Mesendoderm (in vitro differentiated cells): Measurements from ENCODE around the gene ITFG1.
"Not testable (repeated sequence)": the region's sequence is repeated elsewhere in the genome, so short reads cannot be mapped to it uniquely, and the experiment has no call there.

ENCODE experiments used
- DNase-seq: peaks from one replicate; pipeline ENCODE4 v3.0.0; 2013
- H2AK5ac ChIP-seq: 2 replicates; pipeline ENCODE4 v1.6.1; 2013; ENCODE audit warnings: low read length, inconsistent platforms
- H2BK120ac ChIP-seq: 2 replicates; pipeline ENCODE4 v1.6.1; 2013; ENCODE audit warnings: low read depth, mild to moderate bottlenecking, low read length, moderate library complexity, mixed read lengths
- H2BK15ac ChIP-seq: replicated peaks from 2 replicates; pipeline ENCODE4 v1.6.1; 2013; ENCODE audit warnings: low read depth, mild to moderate bottlenecking, moderate library complexity
- H2BK5ac ChIP-seq: 2 replicates; pipeline ENCODE4 v1.6.1; 2013; ENCODE audit warnings: low read length, inconsistent platforms
- H3K18ac ChIP-seq: 2 replicates; pipeline ENCODE4 v1.6.1; 2013; ENCODE audit warnings: mild to moderate bottlenecking, low read length, mixed read lengths
- H3K23ac ChIP-seq: one replicate; pipeline ENCODE4 v1.6.1; 2013; ENCODE audit warnings: low read length
- H3K27ac ChIP-seq: 2 replicates; pipeline ENCODE4 v1.5.1; 2013; ENCODE audit warnings: low read depth, mild to moderate bottlenecking, inconsistent platforms, low read length, moderate library complexity
- H3K27me3 ChIP-seq: 2 replicates; pipeline ENCODE4 v1.6.1; 2013; ENCODE audit warnings: low read length, control low read depth, mild to moderate bottlenecking, inconsistent platforms; ENCODE audit not compliant: insufficient read depth, poor library complexity
- H3K36me3 ChIP-seq: 2 replicates; pipeline ENCODE4 v1.6.1; 2013; ENCODE audit warnings: low read length, inconsistent platforms; ENCODE audit not compliant: control insufficient read depth, insufficient read depth
- H3K4ac ChIP-seq: one replicate; pipeline ENCODE4 v1.6.1; 2013; ENCODE audit warnings: low read depth, mild to moderate bottlenecking, low read length, moderate library complexity
- H3K4me1 ChIP-seq: 2 replicates; pipeline ENCODE4 v1.6.1; 2013; ENCODE audit warnings: low read depth, low read length, inconsistent platforms; ENCODE audit not compliant: control insufficient read depth
- H3K4me2 ChIP-seq: 2 replicates; pipeline ENCODE4 v1.6.1; 2013; ENCODE audit warnings: low read length
- H3K4me3 ChIP-seq: 2 replicates; pipeline ENCODE4 v1.5.1; 2013; ENCODE audit warnings: mild to moderate bottlenecking, low read length
- H3K56ac ChIP-seq: one replicate; pipeline ENCODE4 v1.6.1; 2013; ENCODE audit warnings: low read length
- H3K79me1 ChIP-seq: 2 replicates; pipeline ENCODE4 v1.6.1; 2013; ENCODE audit warnings: low read length, inconsistent platforms
- H3K79me2 ChIP-seq: 2 replicates; pipeline ENCODE4 v1.6.1; 2013; ENCODE audit warnings: mild to moderate bottlenecking, low read length; ENCODE audit not compliant: control insufficient read depth, insufficient read depth
- H3K9ac ChIP-seq: 2 replicates; pipeline ENCODE4 v1.6.1; 2013; ENCODE audit warnings: low read length, inconsistent platforms
- H4K5ac ChIP-seq: one replicate; pipeline ENCODE4 v1.6.1; 2013; ENCODE audit warnings: low read length
- H4K8ac ChIP-seq: one replicate; pipeline ENCODE4 v1.6.1; 2013; ENCODE audit warnings: low read depth, mild to moderate bottlenecking, control low read depth, low read length, moderate library complexity
- WGBS: extraction: QIAGEN DNeasy Blood & Tissue Kit; methylation state at CpG from one replicate; pipeline ENCODE4 v1.1.7; 2013; ENCODE audit warnings: low lambda C conversion rate, missing lambda C conversion rate; ENCODE audit not compliant: insufficient coverage; ENCODE audit errors: extremely low coverage; 5-methylcytosine and 5-hydroxymethylcytosine counted together

ITFG1 gene

GRCh38 chr16:47470211-47470610 is 9.3 kb upstream of the ITFG1 start:
- Histone ChIP-seq H4K5ac (no peak overlapping the region), H3K4me3 (no peak overlapping the region), H3K79me2 (no peaks in the 10 kb centered on the region), H2BK5ac (no peak overlapping the region), H3K18ac (no peak overlapping the region), H3K56ac (no peak overlapping the region), H3K4ac (no peak overlapping the region), H3K27ac (no peak overlapping the region), H2AK5ac (no peak overlapping the region), H2BK120ac (no peak overlapping the region), H3K4me2 (no peak overlapping the region), H3K36me3 (no peaks in the 10 kb centered on the region), H3K4me1 (peaks cover 4% of the 10 kb centered on the region), H3K79me1 (peaks cover 4% of the 10 kb centered on the region), H3K27me3 (no peaks in the 10 kb centered on the region), H2BK15ac (no peak overlapping the region), H3K9ac (no peak overlapping the region), H3K23ac (no peak overlapping the region), H4K8ac (no peak overlapping the region)
- DNase-seq = no peak
- WGBS = no CpG with 5 or more reads among the region's 7 CpGs

GRCh38 chr16:47469227-47469626 is 8.4 kb upstream of the ITFG1 start:
- Histone ChIP-seq H3K9ac (no peak overlapping the region), H3K4ac (no peak overlapping the region), H3K79me2 (no peaks in the 10 kb centered on the region), H3K4me1 (peaks cover 4% of the 10 kb centered on the region), H3K36me3 (no peaks in the 10 kb centered on the region), H4K8ac (no peak overlapping the region), H3K27me3 (no peaks in the 10 kb centered on the region), H2BK15ac (no peak overlapping the region), H3K18ac (no peak overlapping the region), H3K27ac (no peak overlapping the region), H3K4me2 (no peak overlapping the region), H3K23ac (no peak overlapping the region), H3K56ac (no peak overlapping the region), H3K4me3 (no peak overlapping the region), H2BK5ac (no peak overlapping the region), H2AK5ac (no peak overlapping the region), H4K5ac (no peak overlapping the region), H2BK120ac (no peak overlapping the region), H3K79me1 (peaks cover 6% of the 10 kb centered on the region)
- no CpG with 5 or more reads among the region's 1 CpG for WGBS
- DNase-seq = no peak

DNA sequence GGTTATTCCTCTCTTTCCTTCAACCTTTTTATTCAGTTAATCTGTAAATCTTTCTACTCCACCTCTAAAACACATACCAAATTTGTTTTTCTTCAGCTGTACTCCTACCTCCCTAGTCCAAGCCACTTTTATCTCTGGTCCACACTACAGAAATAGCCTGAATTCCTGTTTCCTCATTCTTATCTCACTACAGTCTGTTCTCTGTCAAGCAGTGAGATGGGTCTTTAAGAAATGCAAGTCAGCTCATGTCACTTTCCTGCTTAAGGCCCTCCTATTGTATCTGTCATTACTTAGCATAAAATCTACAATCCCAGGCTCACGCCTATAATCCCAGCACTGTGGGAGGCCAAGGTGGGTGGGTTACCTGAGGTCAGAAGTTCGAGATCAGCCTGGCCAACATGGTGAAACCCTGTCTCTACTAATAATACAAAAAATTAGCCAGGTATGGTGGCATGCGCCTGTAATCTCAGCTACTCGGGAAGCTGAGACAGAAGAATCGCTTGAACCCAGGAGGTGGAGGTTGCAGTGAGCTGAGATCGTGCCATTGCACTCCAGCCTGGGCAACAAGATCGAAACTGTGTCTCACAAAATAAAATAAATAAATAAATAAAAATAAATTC is 7.3 kb upstream of the ITFG1 start:
- not testable (repeated sequence) for H4K8ac ChIP-seq, H3K4ac ChIP-seq, H2AK5ac ChIP-seq, H3K56ac ChIP-seq, H3K18ac ChIP-seq, H2BK120ac ChIP-seq, H2BK15ac ChIP-seq, H3K9ac ChIP-seq, H3K4me3 ChIP-seq, H3K4me1 ChIP-seq, H3K27me3 ChIP-seq, H3K36me3 ChIP-seq, H3K23ac ChIP-seq, H2BK5ac ChIP-seq, H4K5ac ChIP-seq, H3K79me2 ChIP-seq, H3K27ac ChIP-seq, H3K79me1 ChIP-seq, H3K4me2 ChIP-seq
- DNase-seq = peak; percentile 93
- WGBS = no CpG with 5 or more reads among the region's 7 CpGs

DNA sequence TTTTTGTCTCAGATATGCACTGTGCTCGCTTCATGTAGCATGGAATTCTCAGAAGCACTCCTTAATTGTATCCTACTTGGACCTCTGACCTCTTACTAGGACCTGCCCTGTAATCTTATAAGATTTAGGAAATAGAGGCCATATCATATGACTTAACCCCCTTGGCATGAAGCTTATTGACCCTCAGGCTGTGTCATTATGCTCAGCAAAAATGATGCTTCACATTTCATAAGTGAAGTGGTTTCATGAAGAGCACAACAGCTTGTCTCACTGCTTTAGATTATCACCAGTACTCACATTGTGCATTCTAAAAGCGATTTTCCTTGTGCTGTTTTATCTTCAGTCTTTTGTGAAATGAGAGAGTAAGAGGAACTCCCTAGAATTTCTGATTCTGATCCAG is 6.6 kb upstream of the ITFG1 start:
- no peaks in the 10 kb centered on the region for H3K36me3 ChIP-seq
- H3K79me2 ChIP-seq = no peaks in the 10 kb centered on the region
- no peak overlapping the region for H3K9ac ChIP-seq
- no peak overlapping the region for H3K18ac ChIP-seq
- no peak overlapping the region for H3K4me3 ChIP-seq
- no peak overlapping the region for H2BK120ac ChIP-seq
- no peak overlapping the region for H2AK5ac ChIP-seq
- no peak for DNase-seq
- H3K27me3 ChIP-seq = no peaks in the 10 kb centered on the region
- no CpG with 5 or more reads among the region's 2 CpGs for WGBS
- no peak overlapping the region for H4K8ac ChIP-seq
- no peak overlapping the region for H3K27ac ChIP-seq
- H3K56ac ChIP-seq = no peak overlapping the region
- no peak overlapping the region for H3K4me2 ChIP-seq
- peaks cover 4% of the 10 kb centered on the region for H3K4me1 ChIP-seq
- H4K5ac ChIP-seq = no peak overlapping the region
- no peak overlapping the region for H2BK5ac ChIP-seq
- no peak overlapping the region for H3K4ac ChIP-seq
- H3K79me1 ChIP-seq = peaks cover 6% of the 10 kb centered on the region
- H2BK15ac ChIP-seq = no peak overlapping the region
- H3K23ac ChIP-seq = no peak overlapping the region

DNA sequence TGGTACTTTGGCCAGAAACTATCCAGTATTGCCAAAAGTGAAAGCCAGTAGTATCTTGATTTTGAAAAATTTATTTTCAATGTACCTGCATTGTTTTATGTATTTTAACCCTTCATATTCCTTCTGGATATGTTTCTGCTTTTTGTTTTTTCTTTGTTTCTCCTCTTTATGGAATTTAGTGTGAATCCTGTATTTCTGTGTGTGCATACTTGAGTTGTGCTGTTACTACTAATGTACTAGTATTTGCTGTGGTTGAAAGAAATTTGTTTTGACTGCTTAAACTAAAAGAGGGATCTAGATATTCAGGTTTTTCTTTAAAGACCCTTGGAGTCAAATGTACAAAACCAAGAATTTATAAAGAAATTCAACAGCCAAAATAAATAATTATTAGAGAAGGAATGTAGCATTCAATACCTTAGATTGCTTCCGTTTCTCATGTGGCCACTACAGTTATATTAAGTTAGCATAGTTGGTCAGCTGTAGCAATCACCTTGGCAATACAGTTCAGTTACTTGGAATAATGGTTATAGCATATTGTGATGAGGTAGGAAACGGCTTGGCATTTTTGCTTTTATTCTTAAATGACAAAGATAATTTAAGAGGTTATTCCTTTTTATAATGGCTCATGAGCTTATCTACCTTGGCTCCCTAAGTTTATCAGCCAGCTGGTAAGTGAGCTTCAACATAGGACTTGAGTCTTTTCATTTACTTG is 5.2 kb upstream of the ITFG1 start:
- no peak overlapping the region for H4K5ac ChIP-seq
- no CpG with 5 or more reads among the region's 2 CpGs for WGBS
- no peak overlapping the region for H3K9ac ChIP-seq
- H2BK120ac ChIP-seq = no peak overlapping the region
- H3K18ac ChIP-seq = no peak overlapping the region
- no peak overlapping the region for H3K4me2 ChIP-seq
- H4K8ac ChIP-seq = no peak overlapping the region
- peaks cover 6% of the 10 kb centered on the region for H3K79me1 ChIP-seq
- H3K4ac ChIP-seq = no peak overlapping the region
- no peak for DNase-seq
- no peaks in the 10 kb centered on the region for H3K27me3 ChIP-seq
- no peak overlapping the region for H3K23ac ChIP-seq
- no peak overlapping the region for H2AK5ac ChIP-seq
- H3K56ac ChIP-seq = no peak overlapping the region
- H3K36me3 ChIP-seq = no peaks in the 10 kb centered on the region
- H2BK15ac ChIP-seq = no peak overlapping the region
- H2BK5ac ChIP-seq = no peak overlapping the region
- H3K79me2 ChIP-seq = no peaks in the 10 kb centered on the region
- H3K4me1 ChIP-seq = peaks cover 4% of the 10 kb centered on the region
- H3K4me3 ChIP-seq = no peak overlapping the region
- H3K27ac ChIP-seq = no peak overlapping the region
